Measurements from ENCODE around the gene RSPO3.
"Not testable (repeated sequence)": the region's sequence is repeated elsewhere in the genome, so short reads cannot be mapped to it uniquely, and the experiment has no call there.

The RSPO3 gene, protein sequence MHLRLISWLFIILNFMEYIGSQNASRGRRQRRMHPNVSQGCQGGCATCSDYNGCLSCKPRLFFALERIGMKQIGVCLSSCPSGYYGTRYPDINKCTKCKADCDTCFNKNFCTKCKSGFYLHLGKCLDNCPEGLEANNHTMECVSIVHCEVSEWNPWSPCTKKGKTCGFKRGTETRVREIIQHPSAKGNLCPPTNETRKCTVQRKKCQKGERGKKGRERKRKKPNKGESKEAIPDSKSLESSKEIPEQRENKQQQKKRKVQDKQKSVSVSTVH

GRCh38 chr6:127118298-127119101 lies at the start of gene RSPO3:
RSPO3 (plus strand) TSS chr6:127118671; CDS start chr6:127119193, 522 bp downstream.
- in situ Hi-C loops (cut with MboI; ENCODE audit: low sequenced_read_pairs), result no loop called here

- in situ Hi-C loops (cut with MboI; ENCODE audit: low sequenced_read_pairs), result no loop called here
Measured at GRCh38 chr6:127069659-127070279, 48.7 kb upstream of the RSPO3 start.

GRCh38 chr6:127073222-127073621 lies 45.2 kb upstream of the RSPO3 start:
- in situ Hi-C loops (cut with MboI; ENCODE audit: low sequenced_read_pairs), result no loop called here

GRCh38 chr6:127076466-127076865 lies 42.0 kb upstream of the RSPO3 start:
- in situ Hi-C loops (cut with MboI; ENCODE audit: low sequenced_read_pairs), result no loop called here

DNA sequence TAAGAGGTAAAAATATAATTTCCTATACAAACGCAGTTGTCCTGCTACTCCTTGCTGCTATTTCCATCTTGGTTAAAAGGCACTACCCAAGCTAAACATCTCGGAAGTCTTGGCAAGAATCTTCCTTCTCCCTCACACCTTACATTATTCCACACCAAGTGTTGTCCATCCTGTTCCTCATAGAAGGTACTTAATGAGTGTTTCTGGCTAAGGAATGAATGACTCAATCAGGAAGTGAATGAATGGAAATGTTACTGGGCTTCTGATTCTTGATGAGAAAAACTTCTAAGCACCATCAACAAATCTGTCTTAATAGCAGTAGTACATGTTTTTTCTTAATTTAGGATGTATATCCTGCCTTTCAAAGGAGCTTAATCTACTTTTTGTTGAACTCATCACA lies 40.6 kb upstream of the RSPO3 start:
- in situ Hi-C loops (cut with MboI; ENCODE audit: low sequenced_read_pairs), result no loop called here

- in situ Hi-C loops (cut with MboI; ENCODE audit: low sequenced_read_pairs), result no loop called here
Measured at GRCh38 chr6:127078669-127079068, 39.8 kb upstream of the RSPO3 start.

DNA sequence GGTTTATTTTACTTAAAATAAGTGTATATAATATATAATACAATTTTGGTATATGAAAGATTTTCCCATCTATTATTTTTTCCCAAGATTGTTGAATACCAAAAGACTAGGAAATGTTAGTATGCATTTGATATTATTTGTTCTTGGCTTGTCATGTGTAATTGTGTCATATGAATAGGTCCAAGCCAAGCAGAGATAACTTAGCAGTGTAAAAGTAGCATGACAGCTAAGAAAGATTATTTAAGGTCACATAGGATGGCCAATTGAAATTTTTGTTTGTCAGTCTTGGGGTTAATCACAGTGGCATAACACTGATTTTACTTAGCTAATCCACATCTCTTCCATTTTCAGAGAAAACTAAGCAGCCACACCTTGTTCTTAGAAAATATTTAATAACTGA lies 38.8 kb upstream of the RSPO3 start:
- in situ Hi-C loops (cut with MboI; ENCODE audit: low sequenced_read_pairs), result no loop called here

GRCh38 chr6:127080081-127080480 lies 38.4 kb upstream of the RSPO3 start:
- in situ Hi-C loops (cut with MboI; ENCODE audit: low sequenced_read_pairs), result no loop called here

DNA sequence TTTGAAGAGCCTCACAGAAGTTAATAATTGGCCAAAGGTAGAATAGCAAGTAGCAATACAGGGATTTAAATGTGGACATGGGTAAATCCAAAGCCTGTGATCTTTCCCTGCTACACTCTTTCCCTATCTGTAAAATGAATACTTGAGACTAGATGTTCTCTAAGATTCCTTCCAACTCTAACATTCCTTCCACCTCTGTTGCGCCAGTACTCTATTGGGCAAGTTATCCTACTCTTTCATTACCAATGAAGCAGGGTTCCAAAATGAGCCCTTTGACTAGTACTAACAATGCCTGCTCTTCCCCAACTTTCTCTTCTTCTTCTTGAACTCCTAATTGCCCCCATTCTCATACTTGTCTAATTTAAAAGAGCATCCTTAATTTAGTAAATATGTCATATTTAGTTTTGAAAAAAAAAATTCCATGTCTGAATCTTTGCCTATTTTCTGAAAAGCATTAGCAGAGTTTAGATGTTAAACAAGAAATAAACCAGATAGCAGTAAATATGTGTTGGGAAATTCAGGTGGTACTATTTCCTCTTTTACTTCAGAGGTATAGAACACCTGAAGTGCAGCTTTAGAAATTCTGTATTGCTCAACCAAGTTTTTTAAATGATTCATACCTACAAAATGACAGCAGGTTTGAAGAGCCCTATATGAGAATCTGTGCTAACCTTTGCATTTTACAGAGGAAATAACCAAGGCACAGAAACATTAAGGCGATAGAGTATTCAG lies 35.1 kb upstream of the RSPO3 start:
- in situ Hi-C loops (cut with MboI; ENCODE audit: low sequenced_read_pairs), result no loop called here

- in situ Hi-C loops (cut with MboI; ENCODE audit: low sequenced_read_pairs), result no loop called here
Measured at GRCh38 chr6:127083963-127084310, 34.5 kb upstream of the RSPO3 start.

DNA sequence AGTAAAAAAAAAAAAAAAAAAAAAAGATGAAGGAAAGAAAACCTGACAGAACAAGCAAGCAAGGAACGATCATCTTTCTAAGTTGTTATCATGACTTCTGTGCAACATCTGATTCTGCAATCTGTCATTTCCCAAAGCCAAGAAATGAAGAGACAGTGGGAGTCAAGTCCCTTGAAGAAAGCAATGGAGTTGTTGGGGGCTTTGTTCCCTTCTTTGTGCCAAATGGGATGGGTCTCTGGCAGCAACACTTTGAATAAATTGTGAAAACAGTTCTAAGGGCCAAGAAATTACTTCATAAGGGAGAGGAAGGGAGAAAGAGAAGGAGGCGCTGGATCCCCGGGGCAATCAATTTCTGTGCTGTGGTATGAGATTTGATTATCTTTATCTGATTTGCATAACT lies 33.3 kb upstream of the RSPO3 start:
- in situ Hi-C loops (cut with MboI; ENCODE audit: low sequenced_read_pairs), result no loop called here

DNA sequence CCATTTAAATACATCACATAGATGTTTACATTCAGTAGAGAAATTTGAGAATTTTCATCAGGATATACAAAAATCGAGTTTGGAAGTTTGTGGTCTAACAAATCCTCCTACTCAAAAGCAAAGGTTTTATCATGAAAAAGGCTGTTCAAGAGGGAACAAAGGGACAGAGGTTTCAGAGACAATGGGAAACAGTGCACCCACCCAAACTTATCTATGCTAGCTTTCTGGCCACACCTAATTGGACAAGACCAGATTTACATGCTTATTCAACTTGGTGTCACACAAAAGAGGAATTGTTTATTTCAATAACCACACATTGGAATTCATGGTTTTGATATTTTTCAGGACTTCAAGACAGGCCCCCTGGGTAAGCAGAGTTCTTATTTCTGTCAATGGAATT lies 28.4 kb upstream of the RSPO3 start:
- in situ Hi-C loops (cut with MboI; ENCODE audit: low sequenced_read_pairs), result no loop called here

DNA sequence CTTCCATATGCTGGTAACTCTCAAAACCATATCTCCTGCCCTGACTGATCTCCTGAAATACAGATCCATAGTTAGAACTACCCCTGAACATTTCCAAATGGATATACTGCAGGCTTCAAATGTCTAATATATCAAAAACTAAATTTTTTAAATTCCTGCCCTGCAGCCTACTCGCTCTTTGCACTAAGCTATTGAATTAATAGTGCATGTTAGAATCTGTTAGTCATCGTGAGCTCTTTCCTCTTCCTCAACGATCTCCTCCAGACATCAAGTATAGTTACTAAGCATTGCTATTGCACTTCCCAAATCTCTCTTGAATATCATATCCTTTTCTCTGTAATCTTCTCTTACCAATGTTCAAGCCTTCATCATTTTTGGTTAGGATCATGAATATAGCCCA lies 26.0 kb upstream of the RSPO3 start:
- in situ Hi-C loops (cut with MboI; ENCODE audit: low sequenced_read_pairs), result no loop called here

DNA sequence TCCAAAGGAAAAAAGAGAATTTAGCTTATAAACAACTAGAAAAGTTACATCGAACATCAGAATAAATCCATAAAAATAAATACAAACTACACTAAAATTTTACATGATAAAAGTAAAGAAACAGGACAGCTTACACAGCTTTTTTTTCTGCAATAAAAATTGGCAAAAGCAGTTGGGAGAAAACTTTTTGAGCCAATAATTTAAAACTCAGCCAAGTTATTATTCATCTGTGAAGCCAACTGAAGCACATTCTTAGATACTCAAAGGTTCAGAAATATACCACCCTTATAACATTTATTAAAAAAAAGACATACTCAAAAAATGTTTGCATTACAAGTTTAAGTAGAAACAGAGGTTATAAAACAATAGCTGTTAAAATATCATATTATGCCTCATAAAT lies 23.7 kb upstream of the RSPO3 start:
- in situ Hi-C loops (cut with MboI; ENCODE audit: low sequenced_read_pairs), result no loop called here

DNA sequence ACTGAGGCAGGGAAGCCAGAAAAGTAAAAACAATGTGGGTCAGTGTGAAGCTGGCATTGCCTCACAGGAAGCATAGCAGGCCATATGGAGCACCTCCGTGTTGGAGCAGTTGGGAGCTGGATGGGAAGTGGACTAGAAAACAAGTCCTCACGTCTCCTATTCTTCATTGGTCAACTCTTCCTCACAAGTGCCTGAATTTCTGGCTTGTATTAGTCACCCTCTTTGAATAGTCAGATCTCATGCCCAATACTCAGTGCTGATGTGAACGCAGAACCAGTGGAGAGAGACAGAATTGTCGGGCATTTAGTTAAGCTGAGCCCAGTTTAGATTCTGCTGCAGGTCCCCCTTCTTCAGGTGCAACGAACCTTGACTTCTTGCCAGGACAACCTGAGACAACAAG lies 22.3 kb upstream of the RSPO3 start:
- in situ Hi-C loops (cut with MboI; ENCODE audit: low sequenced_read_pairs), result no loop called here

DNA sequence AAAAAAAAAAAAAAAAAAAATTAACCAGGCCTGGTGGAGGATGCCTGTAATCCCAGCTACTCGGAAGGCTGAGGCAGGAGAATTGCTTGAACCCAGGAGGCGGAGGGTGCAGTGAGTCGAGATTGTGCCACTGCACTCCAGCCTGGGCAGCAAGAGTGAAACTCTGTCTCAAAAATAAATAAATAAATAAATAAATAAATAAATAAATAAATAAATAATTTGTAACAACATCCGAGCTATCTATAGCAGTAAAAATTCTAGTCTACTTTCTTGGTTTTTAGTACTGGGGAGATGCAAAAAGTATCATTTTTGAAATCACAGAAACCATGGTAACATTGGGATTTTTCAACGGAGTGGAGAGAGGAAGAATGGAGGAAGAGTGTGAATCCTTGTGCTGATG lies 21.0 kb upstream of the RSPO3 start:
- in situ Hi-C loops (cut with MboI; ENCODE audit: low sequenced_read_pairs), result not testable (repeated sequence)

- in situ Hi-C loops (cut with MboI; ENCODE audit: low sequenced_read_pairs), result no loop called here
Measured at GRCh38 chr6:127100510-127101140, 17.8 kb upstream of the RSPO3 start.

DNA sequence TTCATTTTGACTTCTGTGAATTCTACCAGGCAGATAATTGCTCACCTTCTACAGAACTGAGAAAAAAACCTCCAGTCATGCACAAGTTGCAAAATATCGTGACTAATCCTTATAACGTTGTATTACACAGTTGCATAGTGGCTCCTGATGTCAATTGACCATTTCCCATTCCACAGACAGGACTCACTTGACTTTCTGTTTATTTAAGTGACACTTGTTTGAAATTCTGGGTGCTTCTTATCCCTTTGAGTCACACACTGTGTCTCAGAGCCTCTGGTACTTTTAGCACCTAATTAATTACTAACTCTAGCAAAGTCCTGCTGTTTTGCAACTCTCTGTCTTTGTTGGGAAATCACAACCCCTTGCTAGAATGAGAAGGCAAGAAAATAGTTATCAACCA lies 16.2 kb upstream of the RSPO3 start:
- in situ Hi-C loops (cut with MboI; ENCODE audit: low sequenced_read_pairs), result no loop called here

DNA sequence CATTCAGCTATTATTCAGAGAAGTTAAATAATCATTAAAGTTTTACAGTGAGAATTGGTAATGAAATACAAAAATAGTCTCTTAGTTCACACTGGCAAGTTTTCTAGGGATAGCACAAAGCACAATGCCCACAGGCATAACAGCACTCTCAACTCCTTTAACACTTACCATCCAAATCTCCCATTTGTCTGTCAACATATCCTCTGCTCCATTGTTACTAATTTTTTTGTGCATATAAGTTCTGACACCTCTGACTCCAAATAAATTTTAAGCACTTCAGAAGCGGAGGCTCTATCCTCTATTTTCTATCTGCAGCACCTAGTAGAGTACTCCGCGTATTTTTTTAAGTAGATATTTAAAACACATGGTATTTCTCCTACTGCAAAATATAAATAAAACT lies 15.6 kb upstream of the RSPO3 start:
- in situ Hi-C loops (cut with MboI; ENCODE audit: low sequenced_read_pairs), result no loop called here

DNA sequence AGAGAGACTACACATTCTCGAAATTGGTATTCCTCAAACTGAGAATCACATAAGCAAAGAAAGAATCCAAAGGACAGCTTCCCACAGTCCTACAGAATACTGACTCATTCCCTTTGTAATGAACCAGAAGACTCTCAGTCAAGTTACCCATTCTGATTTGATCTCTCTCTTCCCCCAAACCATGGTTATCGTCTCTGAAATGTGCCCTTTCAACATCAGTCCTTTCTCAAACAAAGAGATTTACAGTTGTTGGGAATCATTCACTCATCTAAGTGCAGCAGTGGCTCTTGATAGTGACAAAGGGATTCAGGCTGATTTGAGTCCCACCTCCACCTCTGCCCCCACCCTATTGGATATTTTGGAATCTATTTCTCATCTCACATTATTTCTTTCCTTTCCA lies 15.0 kb upstream of the RSPO3 start:
- in situ Hi-C loops (cut with MboI; ENCODE audit: low sequenced_read_pairs), result no loop called here

DNA sequence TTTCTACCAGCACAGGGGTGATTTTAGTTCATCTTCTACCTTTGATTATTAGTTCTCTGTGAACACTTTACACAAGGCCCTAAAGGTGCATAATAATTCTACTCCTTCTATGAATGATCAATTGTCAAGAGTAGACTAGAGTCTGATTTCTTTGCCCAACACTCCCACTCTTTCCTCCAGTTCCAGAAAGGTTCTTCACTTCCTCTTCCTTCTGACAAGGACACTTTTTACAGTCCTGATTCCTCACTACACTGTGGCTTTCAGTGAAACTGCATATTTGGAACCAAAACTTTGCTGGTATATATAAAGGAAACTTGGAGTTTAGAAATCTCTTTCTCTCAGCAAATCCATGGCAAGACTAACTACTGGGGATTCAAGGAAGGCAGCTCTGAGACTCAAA lies 10.6 kb upstream of the RSPO3 start:
- in situ Hi-C loops (cut with MboI; ENCODE audit: low sequenced_read_pairs), result no loop called here

All from HL-60/S4 treated with retinoic acid at 250 ng/mL for 4 days and 3 days (cell line).